ENCODE results near the gene NEDD8.

- TF ChIP-seq CTCF (IDR thresholded peaks at IDR 0.05) (no peak), POLR2A (IDR thresholded peaks at IDR 0.05) (no peak)
Measured at GRCh38 chr14:24211311-24211710, 20.9 kb downstream of the NEDD8 start.
